Right lobe of liver (tissue), 6 donors: Measurements from ENCODE around the gene AFF2. TPM values are rescaled to one million over a fixed set of nuclear protein-coding genes. Genes with fewer than 3 reads are reported as not detected.

Source experiments
- ATAC-seq, 4 donors: fragments of 200-7000 bp; cut with Tn5 transposase; one replicate each; pipeline ENCODE4 v1.9.1; 2020; ENCODE audit warnings: mild to moderate bottlenecking in 4 of 4, moderate library complexity in 4 of 4
- DNase-seq, 3 donors: peaks; one replicate each; pipeline ENCODE4 v3.0.0-alpha.2; 2020
- H3K27ac ChIP-seq, 3 donors: fragments of 200-600 bp; one replicate each; pipeline ENCODE4 v1.8.0; 2022
- H3K27me3 ChIP-seq, 2 donors: fragments of 200-600 bp; one replicate each; pipeline ENCODE4 v1.8.0; 2022
- H3K36me3 ChIP-seq, 4 donors: fragments of 200-600 bp; sonication (generic) in 1 of 4; one replicate each; pipeline versions ENCODE4 v1.5.1 to v1.8.0; 2017 to 2022; ENCODE audit warnings: control low read depth in 1 of 4
- H3K4me1 ChIP-seq, 4 donors: fragments of 200-600 bp; sonication (generic) in 1 of 4; one replicate each; pipeline versions ENCODE4 v1.5.1 to v1.8.0; 2017 to 2022; ENCODE audit warnings: control low read depth in 1 of 4
- H3K4me3 ChIP-seq, 3 donors: fragments of 200-600 bp; one replicate each; pipeline ENCODE4 v1.8.0; 2022
- H3K9me3 ChIP-seq, 4 donors: fragments of 200-600 bp; sonication (generic) in 1 of 4; one replicate each; pipeline versions ENCODE4 v1.5.1 to v1.8.0; 2017 to 2022; ENCODE audit warnings: control low read depth in 1 of 4
- POLR2A ChIP-seq: fragments of 450-650 bp; IDR thresholded peaks from one replicate; pipeline ENCODE4 v1.6.1; 2017; ENCODE audit warnings: antibody characterized with exemption, mild to moderate bottlenecking
- WGBS: methylation state at CpG from one replicate; pipeline ENCODE4 v1.1.6; 2018; ENCODE audit warnings: low coverage, low lambda C conversion rate; ENCODE audit not compliant: insufficient coverage; ENCODE audit errors: missing lambda C conversion rate; 5-methylcytosine and 5-hydroxymethylcytosine counted together
- intact Hi-C, 2 donors: fragments of 100-400 bp; cut with DNase I; formaldehyde crosslinking; loops; one replicate each; pipeline versions ENCODE4 v1.11.2 to v1.14.1; 2022
- total RNA-seq, 6 experiments: library from RNA; depleted of rRNA in 2 of 6; stranded (reverse); fragments of >200 nt in 2 of 6; fragmentation: NEBNext Ultra II Directional in 3 of 6; extraction: Animal tissue kit (Norgen Biotek cat#: 25700) in 3 of 6; gene quantifications; one replicate each; pipeline versions ENCODE4 v1.1.0 to v1.2.4, GENCODE V29; 2016 to 2023
- TF ChIP-seq, protein P1 (sequence below), 4 donors: fragments of 200-600 bp in 3 of 4; fragments of 450-650 bp in 1 of 4; IDR thresholded peaks; one replicate each; pipeline versions ENCODE4 v1.5.1 to v1.8.0; 2016 to 2022; ENCODE audit warnings: antibody characterized with exemption in 4 of 4, mild to moderate bottlenecking in 2 of 4
- donor health status: DM: no; HTN: yes; CAD: no.
- donor health status: DM: no; HTN: no; CAD: no.
- donor health status: DM: no; HTN: no; CAD: no.
- donor health status: DM: no; HTN: yes; CAD: no.
- donor health status: DM: no; HTN: yes; CAD: no.

AFF2 gene
- total RNA-seq, 6 experiments from 2014 or later: 0.06 to 1.9 (median 0.15) TPM

DNA sequence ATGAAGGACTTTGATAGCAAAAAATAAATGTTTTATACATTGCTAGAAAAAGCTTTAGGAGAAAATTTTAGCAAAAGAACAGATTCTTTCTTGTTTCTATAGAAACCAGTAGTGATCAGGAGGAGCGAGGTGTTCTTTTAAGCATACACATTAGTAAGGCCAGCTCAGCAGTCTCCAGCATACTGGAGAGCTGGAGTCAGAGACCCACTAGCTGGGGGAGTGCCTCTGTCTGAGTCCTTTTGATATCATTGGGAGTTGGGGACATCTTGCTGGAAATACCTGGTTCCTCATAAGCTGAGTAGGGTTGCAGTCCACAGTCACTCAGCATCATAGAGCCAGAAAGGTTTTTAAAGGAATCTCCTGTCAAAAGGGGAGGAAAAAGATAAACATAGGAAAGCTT lies 67.4 kb downstream of the AFF2 start:
- intact Hi-C loops: no loop called here
- Histone ChIP-seq H3K36me3 (no peaks in the 10 kb centered on the region), H3K4me3 (no peak overlapping the region), H3K9me3 (no peaks in the 10 kb centered on the region), H3K4me1 (no peaks in the 10 kb centered on the region), H3K27me3 (no peaks in the 10 kb centered on the region), H3K27ac (no peak overlapping the region)
- DNase-seq (no peak), ATAC-seq (no peak)
- TF ChIP-seq, protein P1, sequence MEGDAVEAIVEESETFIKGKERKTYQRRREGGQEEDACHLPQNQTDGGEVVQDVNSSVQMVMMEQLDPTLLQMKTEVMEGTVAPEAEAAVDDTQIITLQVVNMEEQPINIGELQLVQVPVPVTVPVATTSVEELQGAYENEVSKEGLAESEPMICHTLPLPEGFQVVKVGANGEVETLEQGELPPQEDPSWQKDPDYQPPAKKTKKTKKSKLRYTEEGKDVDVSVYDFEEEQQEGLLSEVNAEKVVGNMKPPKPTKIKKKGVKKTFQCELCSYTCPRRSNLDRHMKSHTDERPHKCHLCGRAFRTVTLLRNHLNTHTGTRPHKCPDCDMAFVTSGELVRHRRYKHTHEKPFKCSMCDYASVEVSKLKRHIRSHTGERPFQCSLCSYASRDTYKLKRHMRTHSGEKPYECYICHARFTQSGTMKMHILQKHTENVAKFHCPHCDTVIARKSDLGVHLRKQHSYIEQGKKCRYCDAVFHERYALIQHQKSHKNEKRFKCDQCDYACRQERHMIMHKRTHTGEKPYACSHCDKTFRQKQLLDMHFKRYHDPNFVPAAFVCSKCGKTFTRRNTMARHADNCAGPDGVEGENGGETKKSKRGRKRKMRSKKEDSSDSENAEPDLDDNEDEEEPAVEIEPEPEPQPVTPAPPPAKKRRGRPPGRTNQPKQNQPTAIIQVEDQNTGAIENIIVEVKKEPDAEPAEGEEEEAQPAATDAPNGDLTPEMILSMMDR (IDR thresholded peaks at IDR 0.05): no peak
- no peak for TF ChIP-seq POLR2A
- 38% methylated on average over 1 of the region's 1 CpG for WGBS

DNA sequence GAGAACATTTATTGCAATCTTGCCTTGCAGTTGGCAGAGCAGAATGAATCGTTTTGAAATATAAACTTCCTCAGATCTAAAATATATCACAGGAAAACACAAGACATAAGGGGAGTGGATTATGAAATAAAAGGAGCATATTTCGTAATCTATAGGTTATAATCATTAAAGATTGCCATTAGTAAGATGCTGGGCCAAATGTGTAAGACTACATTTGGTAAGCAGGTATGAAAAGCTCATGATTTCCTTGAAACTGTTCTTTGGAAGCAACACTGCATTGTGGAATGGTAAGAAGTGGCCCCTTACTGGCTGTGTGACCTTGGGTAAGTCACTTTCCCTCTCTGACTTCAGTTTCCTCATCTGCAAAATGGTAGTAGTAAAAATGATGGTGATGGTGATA lies 68.3 kb downstream of the AFF2 start:
- no peaks in the 10 kb centered on the region for H3K4me1 ChIP-seq
- no peaks in the 10 kb centered on the region for H3K36me3 ChIP-seq
- ATAC-seq (no peak), DNase-seq (no peak)
- WGBS: 20% methylated on average over 2 of the region's 2 CpGs
- H3K27me3 ChIP-seq: no peaks in the 10 kb centered on the region
- no peak overlapping the region for H3K4me3 ChIP-seq
- TF ChIP-seq, protein P1 (IDR thresholded peaks at IDR 0.05): no peak
- TF ChIP-seq POLR2A: no peak
- H3K27ac ChIP-seq: no peak overlapping the region
- intact Hi-C loops: no loop called here
- H3K9me3 ChIP-seq: no peaks in the 10 kb centered on the region

DNA sequence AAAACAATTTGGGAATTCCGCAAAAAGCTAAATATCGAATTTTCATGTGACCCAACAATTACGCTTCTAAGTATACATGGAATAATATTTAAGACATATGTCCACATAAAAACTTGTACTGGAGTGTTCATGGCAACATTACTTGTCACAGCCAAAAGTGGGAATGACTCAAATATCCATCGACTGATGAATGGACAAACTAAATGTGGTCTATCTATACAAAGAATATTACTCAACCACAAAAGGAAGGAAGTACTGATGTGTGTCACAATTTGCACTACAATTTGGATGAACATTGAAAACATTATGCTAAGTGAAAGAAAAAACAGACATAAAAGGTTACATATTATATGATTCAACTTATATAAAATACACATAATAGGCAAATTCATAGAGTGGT lies 71.9 kb downstream of the AFF2 start:
- DNase-seq (no peak), ATAC-seq (no peak)
- intact Hi-C loops: no loop called here
- TF ChIP-seq, protein P1 (IDR thresholded peaks at IDR 0.05): no peak
- no peak for TF ChIP-seq POLR2A
- no peaks in the 10 kb centered on the region for H3K27me3 ChIP-seq
- no peak overlapping the region for H3K4me3 ChIP-seq
- no peaks in the 10 kb centered on the region for H3K4me1 ChIP-seq
- WGBS: 60% methylated on average over 4 of the region's 4 CpGs
- H3K36me3 ChIP-seq: no peaks in the 10 kb centered on the region
- no peak overlapping the region for H3K27ac ChIP-seq
- H3K9me3 ChIP-seq: no peaks in the 10 kb centered on the region

DNA sequence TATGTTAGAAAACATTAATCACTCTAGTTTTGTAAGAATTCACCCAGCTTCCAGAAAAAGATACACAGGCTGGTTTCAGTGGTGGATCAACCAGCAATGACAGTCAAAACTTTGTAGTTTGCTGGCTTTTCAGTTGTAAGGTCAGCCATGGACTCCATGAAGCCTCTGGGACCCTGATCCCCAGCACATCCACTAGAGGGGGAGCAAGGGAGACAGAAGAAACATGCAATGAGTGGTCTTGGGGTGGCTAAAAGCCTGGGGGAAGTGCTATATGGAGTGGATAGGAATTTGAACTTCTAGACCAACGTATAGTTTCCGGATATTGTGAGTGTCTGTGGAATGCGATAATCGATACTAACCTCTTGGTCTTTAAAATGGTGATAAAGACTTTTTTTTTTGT lies 72.7 kb downstream of the AFF2 start:
- no peaks in the 10 kb centered on the region for H3K27me3 ChIP-seq
- 81% methylated on average over 4 of the region's 4 CpGs for WGBS
- TF ChIP-seq POLR2A: no peak
- TF ChIP-seq, protein P1 (IDR thresholded peaks at IDR 0.05): no peak

More for the DNA sequence above, 72.7 kb downstream of the AFF2 start:
- Histone ChIP-seq H3K36me3 (no peaks in the 10 kb centered on the region), H3K9me3 (no peaks in the 10 kb centered on the region), H3K27ac (no peak overlapping the region), H3K4me3 (no peak overlapping the region), H3K4me1 (no peaks in the 10 kb centered on the region)
- ATAC-seq: no peak
- no peak for DNase-seq
- intact Hi-C loops: no loop called here
